Pericardium fibroblast (primary cell): ENCODE measurements around the gene UBE4A. TPM values are rescaled to one million over a fixed set of nuclear protein-coding genes. Genes with fewer than 3 reads are reported as not detected.

Experiments
- total RNA-seq: library from RNA; depleted of rRNA; stranded (reverse); fragments of >200 nt; gene quantifications from 2 replicates; pipeline ENCODE4 v1.2.3, GENCODE V29; 2015

UBE4A gene, protein sequence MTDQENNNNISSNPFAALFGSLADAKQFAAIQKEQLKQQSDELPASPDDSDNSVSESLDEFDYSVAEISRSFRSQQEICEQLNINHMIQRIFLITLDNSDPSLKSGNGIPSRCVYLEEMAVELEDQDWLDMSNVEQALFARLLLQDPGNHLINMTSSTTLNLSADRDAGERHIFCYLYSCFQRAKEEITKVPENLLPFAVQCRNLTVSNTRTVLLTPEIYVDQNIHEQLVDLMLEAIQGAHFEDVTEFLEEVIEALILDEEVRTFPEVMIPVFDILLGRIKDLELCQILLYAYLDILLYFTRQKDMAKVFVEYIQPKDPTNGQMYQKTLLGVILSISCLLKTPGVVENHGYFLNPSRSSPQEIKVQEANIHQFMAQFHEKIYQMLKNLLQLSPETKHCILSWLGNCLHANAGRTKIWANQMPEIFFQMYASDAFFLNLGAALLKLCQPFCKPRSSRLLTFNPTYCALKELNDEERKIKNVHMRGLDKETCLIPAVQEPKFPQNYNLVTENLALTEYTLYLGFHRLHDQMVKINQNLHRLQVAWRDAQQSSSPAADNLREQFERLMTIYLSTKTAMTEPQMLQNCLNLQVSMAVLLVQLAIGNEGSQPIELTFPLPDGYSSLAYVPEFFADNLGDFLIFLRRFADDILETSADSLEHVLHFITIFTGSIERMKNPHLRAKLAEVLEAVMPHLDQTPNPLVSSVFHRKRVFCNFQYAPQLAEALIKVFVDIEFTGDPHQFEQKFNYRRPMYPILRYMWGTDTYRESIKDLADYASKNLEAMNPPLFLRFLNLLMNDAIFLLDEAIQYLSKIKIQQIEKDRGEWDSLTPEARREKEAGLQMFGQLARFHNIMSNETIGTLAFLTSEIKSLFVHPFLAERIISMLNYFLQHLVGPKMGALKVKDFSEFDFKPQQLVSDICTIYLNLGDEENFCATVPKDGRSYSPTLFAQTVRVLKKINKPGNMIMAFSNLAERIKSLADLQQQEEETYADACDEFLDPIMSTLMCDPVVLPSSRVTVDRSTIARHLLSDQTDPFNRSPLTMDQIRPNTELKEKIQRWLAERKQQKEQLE
- total RNA-seq: 29.8 and 30.5 TPM in 2 replicates

GRCh38 chr11:118359295-118359958 lies at the start of gene UBE4A:
TSS of gene UBE4A (plus strand) at chr11:118359600. CDS start at chr11:118365081, 5,481 bp downstream.

GRCh38 chr11:118342503-118343161 lies 16.8 kb upstream of the UBE4A start, which contains the start of gene CD3D:
TSS of gene CD3D (minus strand) at chr11:118342705. CDS start at chr11:118342607, 98 bp downstream.

DNA sequence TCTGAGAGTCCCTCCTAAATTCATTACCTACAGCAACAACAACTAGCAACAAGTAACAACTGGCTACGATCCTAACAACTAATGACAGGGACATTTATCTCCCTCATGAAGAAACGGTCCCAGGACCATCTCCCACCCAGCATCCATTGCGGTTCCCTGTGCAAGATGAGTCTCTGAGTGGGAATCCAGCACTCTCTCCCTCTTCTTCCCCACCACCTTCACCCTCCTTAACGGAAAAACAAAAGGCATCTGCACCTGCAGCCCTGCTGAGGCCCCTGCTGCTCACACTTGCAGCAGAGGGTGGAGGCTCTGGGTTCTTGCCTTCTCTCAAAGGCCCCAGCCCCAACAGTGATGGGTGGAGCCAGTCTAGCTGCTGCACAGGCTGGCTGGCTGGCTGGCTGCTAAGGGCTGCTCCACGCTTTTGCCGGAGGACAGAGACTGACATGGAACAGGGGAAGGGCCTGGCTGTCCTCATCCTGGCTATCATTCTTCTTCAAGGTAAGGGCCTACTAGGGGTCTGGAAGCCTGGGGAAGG lies 15.4 kb upstream of the UBE4A start, which contains the start of gene CD3G:
TSS of gene CD3G (plus strand) at position 364 of the 535 bp plus-strand sequence. CDS start at position 444, 80 bp downstream.

DNA sequence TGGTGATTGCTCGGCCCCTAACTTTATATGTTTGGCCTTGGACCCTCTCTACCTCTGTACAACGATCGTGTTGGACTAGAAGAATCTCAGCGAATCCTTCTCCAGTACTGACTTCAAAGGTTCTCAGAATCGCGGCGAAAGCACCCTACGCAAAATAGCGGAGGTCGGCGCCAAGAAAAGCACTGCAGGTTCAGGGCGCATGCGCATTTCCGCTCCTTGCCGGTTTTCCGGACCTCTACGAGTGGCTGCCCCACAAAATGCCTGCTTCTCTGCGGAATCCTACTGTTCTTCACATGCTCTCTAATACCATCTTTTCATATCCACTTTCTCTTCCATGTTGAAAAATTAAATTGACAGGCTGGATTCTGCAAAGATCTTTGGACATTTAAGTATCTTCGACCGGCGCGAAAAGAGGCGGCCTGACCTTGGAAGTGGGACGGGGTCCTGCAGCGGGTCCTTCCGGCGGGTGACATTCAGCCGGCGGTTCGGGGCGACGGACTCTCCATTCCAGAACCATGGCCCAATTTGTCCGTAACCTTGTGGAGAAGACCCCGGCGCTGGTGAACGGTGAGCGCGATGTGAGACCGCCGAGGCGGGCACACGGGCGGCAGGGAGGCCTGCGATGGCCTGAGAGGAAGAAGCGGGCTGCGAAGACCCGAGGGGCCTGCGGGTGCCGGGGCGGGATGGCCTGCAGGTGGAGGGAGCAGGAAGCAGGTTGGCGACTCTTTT lies 41.9 kb downstream of the UBE4A start, which contains the start of gene ATP5MG:
TSS of gene ATP5MG (plus strand) at position 456 of the 729 bp plus-strand sequence. CDS start at position 516, 60 bp downstream.

DNA sequence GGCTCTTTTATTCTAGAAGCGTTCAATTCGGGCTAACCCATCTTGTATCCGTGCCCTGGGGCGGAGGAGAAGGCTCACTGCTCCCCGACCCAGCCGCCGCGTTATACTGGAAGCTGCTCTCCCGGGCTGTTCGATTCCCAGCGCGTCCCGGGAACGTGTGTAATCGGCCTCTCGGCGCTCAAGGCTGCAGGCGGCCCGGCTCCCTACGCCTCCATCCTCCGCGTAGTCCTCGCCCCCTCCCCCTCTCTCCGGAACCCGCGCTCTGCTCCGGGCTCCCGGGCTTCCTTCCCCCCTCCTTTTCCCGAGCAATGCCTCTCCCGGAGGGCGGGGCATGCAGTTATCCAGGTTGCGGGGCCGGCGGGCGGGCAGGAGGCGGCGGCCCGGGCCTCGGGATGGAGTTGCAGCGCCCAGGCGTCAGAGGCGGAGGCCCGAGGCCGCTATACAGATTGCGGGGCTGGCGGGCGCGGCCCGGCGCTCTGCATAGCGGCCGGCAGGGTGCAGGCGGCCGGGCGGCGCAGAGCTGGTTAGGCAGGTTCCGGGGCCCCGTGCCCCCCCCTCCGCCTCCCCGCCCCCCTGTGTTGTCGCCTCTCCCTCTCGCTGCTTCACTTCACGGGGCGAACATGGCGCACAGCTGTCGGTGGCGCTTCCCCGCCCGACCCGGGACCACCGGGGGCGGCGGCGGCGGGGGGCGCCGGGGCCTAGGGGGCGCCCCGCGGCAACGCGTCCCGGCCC lies 76.7 kb downstream of the UBE4A start, which contains the start of gene KMT2A:
TSS of gene KMT2A (plus strand) at position 600 of the 732 bp plus-strand sequence. CDS start at position 621, 21 bp downstream.

Other genes starting within 250 kb of the UBE4A start
- not detected in 2 replicates for gene SCN4B, start 206.8 kb upstream of the UBE4A start, total RNA-seq
- gene SCN2B, start 183.0 kb upstream of the UBE4A start, total RNA-seq: 0.09 TPM in 1 of 2 replicates, not detected in the other
- gene JAML, start 134.6 kb upstream of the UBE4A start, total RNA-seq: not detected in 2 replicates
- gene MPZL3, start 107.2 kb upstream of the UBE4A start, total RNA-seq: 0.17 and 0.82 TPM in 2 replicates
- gene MPZL2, start 95.3 kb upstream of the UBE4A start, total RNA-seq: not detected in 2 replicates
- not detected in 2 replicates for gene CD3E, start 54.9 kb upstream of the UBE4A start, total RNA-seq
- gene CD3D, start 16.9 kb upstream of the UBE4A start, total RNA-seq: not detected in 2 replicates
- gene CD3G, start 15.3 kb upstream of the UBE4A start, total RNA-seq: not detected in 2 replicates
- gene ATP5MG, start 42.0 kb downstream of the UBE4A start, total RNA-seq: 46.9 and 55.3 TPM in 2 replicates
- 8.8 and 15.6 TPM in 2 replicates for gene KMT2A, start 76.9 kb downstream of the UBE4A start, total RNA-seq
- 0.26 TPM in 1 of 2 replicates, not detected in the other for gene TTC36, start 167.9 kb downstream of the UBE4A start, total RNA-seq
- 10.3 and 13.1 TPM in 2 replicates for gene TMEM25, start 171.6 kb downstream of the UBE4A start, total RNA-seq
- 17.7 and 30.9 TPM in 2 replicates for gene IFT46, start 206.3 kb downstream of the UBE4A start, total RNA-seq
- 108 and 141 TPM in 2 replicates for gene ARCN1, start 212.8 kb downstream of the UBE4A start, total RNA-seq
- gene PHLDB1, start 248.0 kb downstream of the UBE4A start, total RNA-seq: 100 and 124 TPM in 2 replicates